Measurements from ENCODE around the gene WDR87. TPM values are rescaled to one million over a fixed set of nuclear protein-coding genes. Genes with fewer than 3 reads are reported as not detected.

Gene WDR87
- total and polyA plus RNA-seq, 10 of the 15 experiments (the other 5 are each of a cell fraction or from before 2014, with no cell fraction given) = not detected

DNA sequence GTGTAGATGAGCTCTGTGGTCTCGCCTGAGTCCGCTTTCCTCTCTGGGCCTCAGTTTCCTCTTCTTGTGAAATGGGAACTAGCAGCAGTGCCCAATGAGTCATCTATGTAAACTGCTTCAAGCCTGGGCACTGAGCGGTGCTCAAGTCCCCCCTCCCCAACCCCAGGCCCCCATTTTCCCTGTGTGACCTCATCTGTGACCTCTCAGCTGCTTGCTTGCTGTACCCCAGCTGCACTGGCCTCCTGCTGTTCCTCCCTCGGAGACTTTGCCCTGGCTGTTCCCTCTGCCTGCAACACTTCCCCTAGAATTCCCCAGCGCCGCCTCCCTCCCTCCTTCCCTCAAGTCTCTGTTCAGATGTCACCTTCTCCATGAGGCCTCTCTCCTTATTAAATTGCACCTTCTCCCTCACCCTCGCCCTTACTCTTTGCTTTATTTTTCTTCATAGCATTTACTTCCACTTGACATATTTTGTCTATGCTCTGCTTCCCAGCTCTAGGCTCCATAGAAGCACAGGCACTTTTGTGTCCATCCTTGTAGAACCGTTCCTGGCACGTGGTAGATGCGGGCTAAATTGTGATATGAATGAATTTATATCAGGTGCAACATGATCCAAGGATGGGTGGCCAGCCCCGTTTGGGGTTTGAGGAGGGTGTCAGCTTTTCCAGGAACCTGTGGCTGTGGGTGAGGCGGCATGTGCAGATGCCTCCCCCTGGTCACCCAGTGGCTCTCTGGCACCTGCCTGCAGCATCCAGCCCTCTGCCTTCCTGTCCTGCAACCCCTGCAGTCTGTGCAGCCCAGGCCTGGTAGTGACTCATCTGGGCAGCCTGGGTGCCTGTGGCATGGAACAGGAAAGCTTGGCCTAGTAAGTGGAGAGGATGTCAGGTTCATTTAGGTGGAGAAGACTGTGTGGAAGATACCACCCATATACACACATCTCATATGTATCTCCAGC, 26.9 kb upstream of the WDR87 start:
- intact Hi-C loops (cut with micrococcal nuclease; ENCODE audit: unreplicated experiment) (no loop called here), in situ Hi-C loops (cut with MboI) (no loop called here)
- CTCF ChIA-PET = interaction anchor here (0.9 to 2.9 kb wide), 17 partner anchors 10 to 161 kb away, joined by 3 to 33 read pairs (median 6); partner anchors contain the start of genes SIPA1L3 and WDR87
- Histone ChIP-seq H3K4me3 (peak overlapping the region; percentile 69), H3K27ac (ENCODE audit: control insufficient read depth, insufficient read depth) (peak overlapping the region; percentile 87), H3K27me3 (replicated peaks in 1 of 2; ENCODE audit: control insufficient read depth in 2 of 2, insufficient read depth in 2 of 2, low read length in 1 of 2) (no peaks in the 10 kb centered on the region), H3K9ac (ENCODE audit: control insufficient read depth, insufficient read depth, low read length) (peak overlapping the region; percentile 76; the same call in 1 of the 2 replicates), H3K4me2 (ENCODE audit: control insufficient read depth, insufficient read depth) (peak overlapping the region; percentile 98), H2AFZ (ENCODE audit: control insufficient read depth, low read depth, low read length) (no peak overlapping the region), H4K20me1 (ENCODE audit: control insufficient read depth, insufficient read depth) (no peaks in the 10 kb centered on the region), H3K9me3 (replicated peaks; ENCODE audit: control insufficient read depth, insufficient read depth, low read length) (peaks cover 31% of the 10 kb centered on the region), H3K4me1 (ENCODE audit: control insufficient read depth, insufficient read depth, low read length) (peaks cover 34% of the 10 kb centered on the region), H3K36me3 (ENCODE audit: control insufficient read depth in 2 of 2, insufficient read depth in 2 of 2, low read length in 1 of 2) (peaks cover 2 to 16% of the 10 kb centered on the region in 2 experiments; a peak in 3 of 4 replicates), H3K79me2 (ENCODE audit: control insufficient read depth, insufficient read depth, low read length) (peaks cover 86% of the 10 kb centered on the region)
- RAD21 ChIA-PET (ENCODE audit: unreplicated experiment) = interaction anchor here (0.6 to 4.6 kb wide), 19 partner anchors 8 to 127 kb away, joined by 3 to 66 read pairs (median 9); partner anchors contain the start of genes SIPA1L3 and WDR87
- SMC1A ChIA-PET (ENCODE audit: uncharacterized antibody, unreplicated experiment) = interaction anchor here (0.7 to 4.2 kb wide), 17 partner anchors 10 to 114 kb away, joined by 3 to 46 read pairs (median 14); no protein-coding TSS in a partner anchor
- FAIRE-seq = no peak
- peak; percentile 30 for ATAC-seq
- 98% methylated on average over 12 of the region's 12 CpGs for WGBS (ENCODE audit: insufficient coverage, insufficient replicate concordance, low lambda C conversion rate, missing lambda C conversion rate)
- no TSS peak for BruUV-seq (replicated peaks)
- POLR2A ChIA-PET = interaction anchor here (0.5 to 3.5 kb wide), 13 partner anchors 11 to 100 kb away, joined by 4 to 25 read pairs (median 11); partner anchors contain the start of genes SIPA1L3 and WDR87
- DNase-seq (ENCODE audit: low read depth, low spot score) = no peak
- TF ChIP-seq ZBED1 (IDR thresholded peaks at IDR 0.05; ENCODE audit: borderline replicate concordance) = no peak
- no peak for TF ChIP-seq MTA3 (IDR thresholded peaks at IDR 0.05; ENCODE audit: borderline replicate concordance, low read length)
- TF ChIP-seq SUZ12 (IDR thresholded peaks at IDR 0.05; ENCODE audit: unreplicated experiment) = no peak
- TF ChIP-seq, protein P1, sequence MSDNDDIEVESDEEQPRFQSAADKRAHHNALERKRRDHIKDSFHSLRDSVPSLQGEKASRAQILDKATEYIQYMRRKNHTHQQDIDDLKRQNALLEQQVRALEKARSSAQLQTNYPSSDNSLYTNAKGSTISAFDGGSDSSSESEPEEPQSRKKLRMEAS (IDR thresholded peaks at IDR 0.05; ENCODE audit: low read depth, low read length) = no peak
- no peak for TF ChIP-seq RAD51 (IDR thresholded peaks at IDR 0.05)
- no peak for TF ChIP-seq E2F4 (IDR thresholded peaks at IDR 0.05; ENCODE audit: low read depth, low read length)
- TF ChIP-seq MEF2B (IDR thresholded peaks at IDR 0.05; ENCODE audit: partially characterized antibody, poor library complexity, severe bottlenecking) = no peak
- TF ChIP-seq SREBF1 (IDR thresholded peaks at IDR 0.05; ENCODE audit: low read length) = no peak
- 0 out of 2 replicates have a peak, but pooled peaks have one; percentile 45 for TF ChIP-seq TCF12 (IDR thresholded peaks at IDR 0.05; ENCODE audit: low read depth, low read length)
- no peak for TF ChIP-seq POU2F2 (IDR thresholded peaks at IDR 0.05; ENCODE audit: borderline replicate concordance, low read depth, low read length)
- TF ChIP-seq SMARCA5 (IDR thresholded peaks at IDR 0.05) = no peak
- peak in 1 of 2 experiments; percentile 5; a peak in 1 of 4 replicates for TF ChIP-seq BHLHE40 (IDR thresholded peaks at IDR 0.05; ENCODE audit: borderline replicate concordance in 1 of 2, low read depth in 2 of 2, low read length in 1 of 2)
- peak; percentile 40; the same call in 1 of the 2 replicates for TF ChIP-seq NR2F1 (conservative IDR thresholded peaks at IDR 0.05)
- no peak for TF ChIP-seq IRF3 (IDR thresholded peaks at IDR 0.05)
- TF ChIP-seq PAX8 (IDR thresholded peaks at IDR 0.05) = no peak
- TF ChIP-seq EP300 (IDR thresholded peaks at IDR 0.05; ENCODE audit: borderline replicate concordance in 1 of 2, control insufficient read depth in 1 of 2, low read depth in 2 of 2, low read length in 2 of 2) = no peak
